ENCODE data around the gene RALY.

DNA sequence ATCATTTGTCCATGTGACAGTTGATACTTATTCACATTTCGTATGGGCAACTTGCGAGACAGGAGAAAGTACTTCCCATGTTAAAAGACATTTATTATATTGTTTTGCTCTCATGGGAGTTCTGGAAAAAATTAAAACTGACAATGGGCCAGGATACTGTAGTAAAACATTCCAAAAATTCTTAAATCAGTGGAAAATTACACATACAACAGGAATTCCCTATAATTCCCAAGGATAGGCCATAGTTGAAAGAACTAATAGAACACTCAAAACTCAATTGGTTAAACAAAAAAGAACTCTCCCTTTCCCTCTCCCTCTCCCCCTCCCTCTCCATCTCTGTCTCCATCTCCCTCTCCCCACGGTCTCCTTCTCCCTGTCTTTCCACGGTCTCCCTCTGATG lies 137.8 kb downstream of the RALY start:
- TF ChIP-seq, protein P1, sequence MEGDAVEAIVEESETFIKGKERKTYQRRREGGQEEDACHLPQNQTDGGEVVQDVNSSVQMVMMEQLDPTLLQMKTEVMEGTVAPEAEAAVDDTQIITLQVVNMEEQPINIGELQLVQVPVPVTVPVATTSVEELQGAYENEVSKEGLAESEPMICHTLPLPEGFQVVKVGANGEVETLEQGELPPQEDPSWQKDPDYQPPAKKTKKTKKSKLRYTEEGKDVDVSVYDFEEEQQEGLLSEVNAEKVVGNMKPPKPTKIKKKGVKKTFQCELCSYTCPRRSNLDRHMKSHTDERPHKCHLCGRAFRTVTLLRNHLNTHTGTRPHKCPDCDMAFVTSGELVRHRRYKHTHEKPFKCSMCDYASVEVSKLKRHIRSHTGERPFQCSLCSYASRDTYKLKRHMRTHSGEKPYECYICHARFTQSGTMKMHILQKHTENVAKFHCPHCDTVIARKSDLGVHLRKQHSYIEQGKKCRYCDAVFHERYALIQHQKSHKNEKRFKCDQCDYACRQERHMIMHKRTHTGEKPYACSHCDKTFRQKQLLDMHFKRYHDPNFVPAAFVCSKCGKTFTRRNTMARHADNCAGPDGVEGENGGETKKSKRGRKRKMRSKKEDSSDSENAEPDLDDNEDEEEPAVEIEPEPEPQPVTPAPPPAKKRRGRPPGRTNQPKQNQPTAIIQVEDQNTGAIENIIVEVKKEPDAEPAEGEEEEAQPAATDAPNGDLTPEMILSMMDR (IDR thresholded peaks at IDR 0.05): no peak
- TF ChIP-seq POLR2A (IDR thresholded peaks at IDR 0.05): no peak

All from Peyer's patch (tissue), 4 donors.